Stomach smooth muscle (tissue), 2 donors: ENCODE results near the gene MAPK8IP3.

Experiments
- H3K27ac ChIP-seq: one replicate; pipeline ENCODE4 v1.7.0; 2013; ENCODE audit warnings: mild to moderate bottlenecking, low read length, inconsistent platforms
- H3K27me3 ChIP-seq, 2 donors: one replicate each; pipeline ENCODE4 v1.7.0; 2013; ENCODE audit warnings: low read length in 2 of 2; ENCODE audit not compliant: insufficient read depth in 2 of 2, control insufficient read depth in 1 of 2
- H3K36me3 ChIP-seq, 2 donors: one replicate each; pipeline ENCODE4 v1.7.0; 2013; ENCODE audit warnings: low read length in 2 of 2; ENCODE audit not compliant: control insufficient read depth in 2 of 2, insufficient read depth in 2 of 2
- H3K4me1 ChIP-seq: one replicate; pipeline ENCODE4 v1.7.0; 2013; ENCODE audit warnings: low read length; ENCODE audit not compliant: control insufficient read depth, insufficient read depth
- H3K4me3 ChIP-seq, 2 donors: one replicate each; pipeline ENCODE4 v1.7.0; 2013; ENCODE audit warnings: low read length in 2 of 2
- H3K9ac ChIP-seq, 2 donors: one replicate each; pipeline ENCODE4 v1.7.0; 2013; ENCODE audit warnings: low read length in 2 of 2, mild to moderate bottlenecking in 1 of 2
- H3K9me3 ChIP-seq, 2 donors: one replicate each; pipeline ENCODE4 v1.7.0; 2013; ENCODE audit warnings: low read length in 2 of 2; ENCODE audit not compliant: control insufficient read depth in 2 of 2
- donor health status: healthy.
- donor health status: Pancreatic carcinoma.

Gene MAPK8IP3

DNA sequence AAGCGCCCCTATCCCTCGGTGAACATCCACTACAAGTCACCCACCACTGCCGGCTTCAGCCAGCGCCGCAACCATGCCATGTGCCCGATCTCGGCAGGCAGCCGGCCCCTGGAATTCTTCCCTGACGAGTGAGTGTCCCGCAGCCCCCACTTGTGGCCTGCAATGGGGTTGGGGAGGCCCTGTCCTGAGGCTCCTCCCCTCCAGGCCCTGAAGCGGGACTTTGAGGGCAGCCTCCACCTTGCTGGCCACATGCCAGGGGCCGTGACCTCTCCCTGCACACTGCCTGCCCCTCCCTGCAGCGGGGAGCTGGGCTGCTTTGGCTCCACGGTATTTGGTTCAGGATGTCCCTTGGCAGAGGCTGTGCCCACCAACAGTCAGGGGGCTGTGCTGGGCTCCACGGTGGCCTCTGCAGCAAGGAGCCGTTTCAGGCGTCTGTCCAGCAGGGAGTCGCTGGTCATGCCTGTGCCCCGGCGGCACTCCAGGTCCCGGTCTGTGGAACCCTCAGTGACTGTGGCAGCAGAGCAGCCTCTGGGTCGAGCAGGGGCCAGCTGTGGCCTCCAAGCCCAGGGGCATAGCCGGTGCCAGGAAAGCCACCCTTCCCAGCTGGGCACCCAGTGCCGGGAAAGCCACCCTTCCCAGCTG is 57.0 kb downstream of the MAPK8IP3 start:
- no peak overlapping the region for H3K27ac ChIP-seq
- no peaks in the 10 kb centered on the region for H3K4me1 ChIP-seq
- H3K36me3 ChIP-seq: peaks cover 9 to 36% of the 10 kb centered on the region in 2 donors
- no peaks in the 10 kb centered on the region for H3K9me3 ChIP-seq
- no peaks in the 10 kb centered on the region for H3K27me3 ChIP-seq
- H3K9ac ChIP-seq: no peak overlapping the region
- no peak overlapping the region for H3K4me3 ChIP-seq

DNA sequence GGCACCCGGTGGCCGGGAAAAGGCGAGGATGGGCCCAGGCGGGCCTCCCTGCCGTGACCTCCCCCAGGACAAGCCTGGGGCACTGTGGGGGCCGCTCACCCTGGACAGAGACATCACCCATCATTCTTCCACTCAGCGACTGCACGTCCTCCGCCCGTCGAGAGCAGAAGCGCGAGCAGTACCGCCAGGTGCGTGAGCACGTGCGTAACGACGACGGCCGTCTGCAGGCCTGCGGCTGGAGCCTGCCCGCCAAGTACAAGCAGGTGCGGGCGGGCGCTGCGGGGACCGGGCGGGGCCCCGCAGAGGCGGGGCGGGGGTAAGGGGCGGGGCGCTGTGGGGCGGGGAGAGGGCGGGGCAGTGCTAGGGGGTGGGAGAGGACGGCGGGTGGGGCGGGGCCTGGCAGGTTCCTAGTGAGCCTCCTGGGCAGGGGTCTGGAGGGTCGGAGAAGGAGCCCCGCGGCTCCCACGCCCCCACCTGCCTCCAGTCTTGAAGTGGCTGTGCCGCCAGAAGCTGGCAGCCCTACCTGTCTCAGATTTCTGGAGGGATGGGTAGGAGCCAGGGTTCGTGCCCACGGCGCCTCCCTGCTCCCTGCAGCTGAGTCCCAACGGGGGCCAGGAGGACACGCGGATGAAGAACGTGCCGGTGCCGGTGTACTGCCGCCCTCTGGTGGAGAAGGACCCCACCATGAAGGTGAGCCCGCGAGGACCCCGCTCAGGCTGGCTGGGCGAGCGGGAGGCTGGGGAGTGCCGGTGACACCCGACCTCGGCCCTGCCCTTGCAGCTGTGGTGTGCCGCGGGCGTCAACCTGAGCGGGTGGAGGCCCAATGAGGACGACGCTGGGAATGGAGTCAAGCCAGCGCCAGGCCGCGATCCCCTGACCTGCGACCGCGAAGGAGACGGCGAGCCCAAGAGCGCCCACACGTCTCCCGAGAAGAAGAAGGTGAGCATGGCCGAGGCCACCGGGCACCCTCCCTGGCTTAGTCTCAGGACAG is 57.8 kb downstream of the MAPK8IP3 start:
- H3K27me3 ChIP-seq: no peaks in the 10 kb centered on the region
- no peak overlapping the region for H3K9ac ChIP-seq
- no peak overlapping the region for H3K27ac ChIP-seq
- H3K4me1 ChIP-seq: no peaks in the 10 kb centered on the region
- peaks cover 9 to 41% of the 10 kb centered on the region in 2 donors for H3K36me3 ChIP-seq
- H3K9me3 ChIP-seq: no peaks in the 10 kb centered on the region
- H3K4me3 ChIP-seq: no peak overlapping the region

DNA sequence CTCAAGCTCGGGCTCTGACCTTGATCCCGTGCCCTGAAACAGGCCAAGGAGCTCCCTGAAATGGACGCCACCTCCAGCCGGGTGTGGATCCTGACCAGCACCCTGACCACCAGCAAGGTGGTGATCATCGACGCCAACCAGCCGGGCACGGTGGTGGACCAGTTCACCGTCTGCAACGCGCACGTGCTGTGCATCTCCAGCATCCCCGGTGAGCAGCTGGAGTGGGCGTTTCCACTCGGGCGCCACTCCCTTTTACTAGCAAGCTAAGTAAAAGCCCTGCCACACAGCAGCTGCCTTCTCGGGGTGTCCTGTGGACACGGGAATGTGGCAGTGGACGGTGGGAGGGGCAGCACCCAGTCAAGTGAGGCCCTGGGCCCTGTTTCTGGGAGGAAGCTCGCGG is 59.0 kb downstream of the MAPK8IP3 start:
- Histone ChIP-seq H3K9me3 (no peaks in the 10 kb centered on the region), H3K27me3 (no peaks in the 10 kb centered on the region), H3K4me1 (peaks cover 7% of the 10 kb centered on the region), H3K27ac (no peak overlapping the region), H3K9ac (no peak overlapping the region), H3K4me3 (no peak overlapping the region), H3K36me3 (peaks cover 9 to 40% of the 10 kb centered on the region in 2 donors)

DNA sequence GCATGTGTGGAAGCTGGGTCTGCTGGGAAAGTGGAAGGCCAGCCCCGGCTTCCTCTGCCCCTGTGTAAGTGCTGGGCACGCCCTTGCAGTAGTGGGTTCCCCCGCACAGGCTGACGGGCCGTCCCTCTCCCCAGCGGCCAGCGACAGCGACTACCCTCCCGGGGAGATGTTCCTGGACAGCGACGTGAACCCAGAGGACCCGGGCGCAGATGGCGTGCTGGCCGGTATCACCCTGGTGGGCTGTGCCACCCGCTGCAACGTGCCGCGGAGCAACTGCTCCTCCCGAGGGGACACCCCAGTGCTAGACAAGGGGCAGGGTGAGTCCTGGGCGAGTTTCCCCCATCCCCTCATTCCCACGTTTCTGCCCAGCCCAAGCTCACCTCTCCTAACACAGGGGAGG is 59.8 kb downstream of the MAPK8IP3 start:
- Histone ChIP-seq H3K27ac (no peak overlapping the region), H3K36me3 (peaks cover 9 to 32% of the 10 kb centered on the region in 2 donors)

DNA sequence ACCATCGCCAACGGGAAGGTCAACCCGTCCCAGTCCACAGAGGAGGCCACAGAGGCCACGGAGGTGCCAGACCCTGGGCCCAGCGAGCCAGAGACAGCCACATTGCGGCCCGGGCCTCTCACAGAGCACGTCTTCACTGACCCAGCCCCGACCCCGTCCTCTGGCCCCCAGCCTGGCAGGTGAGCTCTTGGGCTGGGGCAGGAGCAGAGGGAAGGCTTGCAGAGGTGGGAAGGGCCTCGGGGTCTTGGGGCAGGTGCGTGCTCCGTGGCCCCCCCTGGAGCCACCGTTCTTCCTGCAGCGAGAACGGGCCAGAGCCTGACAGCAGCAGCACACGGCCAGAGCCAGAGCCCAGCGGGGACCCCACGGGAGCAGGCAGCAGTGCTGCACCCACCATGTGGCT is 60.2 kb downstream of the MAPK8IP3 start:
- Histone ChIP-seq H3K9ac (no peak overlapping the region), H3K4me1 (peaks cover 17% of the 10 kb centered on the region), H3K4me3 (no peak overlapping the region), H3K27ac (no peak overlapping the region), H3K36me3 (peaks cover 9 to 32% of the 10 kb centered on the region in 2 donors), H3K27me3 (no peaks in the 10 kb centered on the region), H3K9me3 (no peaks in the 10 kb centered on the region)

More for the DNA sequence above, 59.8 kb downstream of the MAPK8IP3 start:
- Histone ChIP-seq H3K9ac (no peak overlapping the region), H3K4me3 (no peak overlapping the region), H3K9me3 (no peaks in the 10 kb centered on the region), H3K27me3 (no peaks in the 10 kb centered on the region), H3K4me1 (peaks cover 15% of the 10 kb centered on the region)

DNA sequence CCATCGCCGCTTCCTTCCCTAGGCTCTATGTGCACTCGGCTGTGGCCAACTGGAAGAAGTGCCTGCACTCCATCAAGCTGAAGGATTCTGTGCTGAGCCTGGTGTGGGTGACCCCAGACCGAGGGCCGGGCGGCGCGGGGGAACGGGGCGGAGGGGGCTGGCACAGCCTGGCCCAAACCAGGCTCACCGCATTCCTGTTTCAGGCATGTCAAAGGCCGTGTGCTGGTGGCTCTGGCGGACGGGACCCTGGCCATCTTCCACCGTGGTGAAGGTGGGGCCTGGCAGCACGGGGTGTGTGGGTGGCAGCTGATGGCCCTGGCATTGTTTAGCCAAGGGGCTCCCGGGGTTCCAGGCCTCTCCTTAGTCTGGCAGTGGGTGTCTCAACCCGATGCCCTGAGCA is 60.7 kb downstream of the MAPK8IP3 start:
- H3K4me1 ChIP-seq: peaks cover 17% of the 10 kb centered on the region
- H3K36me3 ChIP-seq: peaks cover 9 to 32% of the 10 kb centered on the region in 2 donors
- H3K27me3 ChIP-seq: no peaks in the 10 kb centered on the region

DNA sequence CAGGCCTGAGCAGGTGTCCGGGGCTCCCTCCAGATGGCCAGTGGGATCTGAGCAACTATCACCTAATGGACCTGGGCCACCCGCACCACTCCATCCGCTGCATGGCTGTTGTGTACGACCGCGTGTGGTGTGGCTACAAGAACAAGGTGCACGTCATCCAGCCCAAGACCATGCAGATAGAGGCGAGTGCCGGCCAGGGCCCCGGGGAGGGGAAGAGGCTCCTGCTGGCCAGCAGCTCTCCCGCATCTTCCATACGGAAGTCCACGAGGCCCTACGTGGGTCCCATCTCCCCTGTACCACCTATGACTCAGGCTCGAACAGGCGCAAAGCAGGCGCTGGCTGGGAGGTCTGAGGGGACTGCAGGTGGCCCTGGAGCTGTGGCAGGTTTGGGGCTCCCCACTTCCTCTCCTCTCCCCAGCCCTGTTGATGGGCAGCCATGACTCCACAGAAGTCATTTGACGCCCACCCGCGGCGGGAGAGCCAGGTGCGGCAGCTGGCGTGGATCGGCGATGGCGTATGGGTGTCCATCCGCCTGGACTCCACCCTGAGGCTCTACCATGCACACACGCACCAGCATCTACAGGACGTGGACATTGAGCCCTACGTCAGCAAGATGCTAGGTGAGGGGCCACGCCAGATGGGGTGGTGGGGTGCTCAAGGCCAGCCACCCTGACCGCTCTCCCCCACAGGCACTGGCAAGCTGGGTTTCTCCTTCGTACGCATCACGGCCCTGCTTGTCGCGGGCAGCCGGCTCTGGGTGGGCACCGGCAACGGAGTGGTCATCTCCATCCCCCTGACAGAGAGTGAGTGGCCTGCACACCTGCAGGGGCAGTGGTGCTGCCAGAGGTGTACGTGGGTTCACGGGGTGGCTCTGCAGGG is 61.4 kb downstream of the MAPK8IP3 start:
- Histone ChIP-seq H3K4me1 (peaks cover 24% of the 10 kb centered on the region), H3K27me3 (no peaks in the 10 kb centered on the region), H3K36me3 (peaks cover 9 to 28% of the 10 kb centered on the region in 2 donors), H3K9me3 (no peaks in the 10 kb centered on the region), H3K9ac (no peak overlapping the region), H3K27ac (no peak overlapping the region), H3K4me3 (no peak overlapping the region)

More for the DNA sequence above, 60.7 kb downstream of the MAPK8IP3 start:
- H3K4me3 ChIP-seq: no peak overlapping the region
- no peak overlapping the region for H3K9ac ChIP-seq
- no peak overlapping the region for H3K27ac ChIP-seq
- no peaks in the 10 kb centered on the region for H3K9me3 ChIP-seq

DNA sequence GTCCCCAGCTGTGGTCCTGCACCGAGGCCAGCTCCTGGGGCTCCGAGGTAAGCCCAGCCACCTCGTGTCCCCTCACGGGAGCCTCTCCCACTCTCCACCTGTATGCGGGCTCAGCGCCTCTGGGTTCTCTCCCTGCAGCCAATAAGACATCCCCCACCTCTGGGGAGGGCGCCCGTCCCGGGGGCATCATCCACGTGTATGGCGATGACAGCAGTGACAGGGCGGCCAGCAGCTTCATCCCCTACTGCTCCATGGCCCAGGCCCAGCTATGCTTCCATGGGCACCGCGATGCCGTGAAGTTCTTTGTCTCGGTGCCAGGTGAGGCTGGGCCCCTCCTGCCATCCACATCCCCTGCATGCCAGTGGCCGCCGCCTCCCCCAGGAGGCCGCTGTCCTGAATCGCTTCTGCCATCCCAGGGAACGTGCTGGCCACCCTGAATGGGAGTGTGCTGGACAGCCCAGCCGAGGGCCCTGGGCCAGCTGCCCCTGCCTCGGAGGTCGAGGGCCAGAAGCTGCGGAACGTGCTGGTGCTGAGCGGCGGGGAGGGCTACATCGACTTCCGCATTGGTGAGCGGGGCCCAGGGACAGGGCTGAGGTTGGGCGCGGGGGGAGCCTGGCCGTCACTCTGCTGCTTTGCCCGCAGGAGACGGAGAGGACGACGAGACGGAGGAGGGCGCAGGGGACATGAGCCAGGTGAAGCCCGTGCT is 62.2 kb downstream of the MAPK8IP3 start:
- H3K36me3 ChIP-seq: peaks cover 9 to 25% of the 10 kb centered on the region in 2 donors

DNA sequence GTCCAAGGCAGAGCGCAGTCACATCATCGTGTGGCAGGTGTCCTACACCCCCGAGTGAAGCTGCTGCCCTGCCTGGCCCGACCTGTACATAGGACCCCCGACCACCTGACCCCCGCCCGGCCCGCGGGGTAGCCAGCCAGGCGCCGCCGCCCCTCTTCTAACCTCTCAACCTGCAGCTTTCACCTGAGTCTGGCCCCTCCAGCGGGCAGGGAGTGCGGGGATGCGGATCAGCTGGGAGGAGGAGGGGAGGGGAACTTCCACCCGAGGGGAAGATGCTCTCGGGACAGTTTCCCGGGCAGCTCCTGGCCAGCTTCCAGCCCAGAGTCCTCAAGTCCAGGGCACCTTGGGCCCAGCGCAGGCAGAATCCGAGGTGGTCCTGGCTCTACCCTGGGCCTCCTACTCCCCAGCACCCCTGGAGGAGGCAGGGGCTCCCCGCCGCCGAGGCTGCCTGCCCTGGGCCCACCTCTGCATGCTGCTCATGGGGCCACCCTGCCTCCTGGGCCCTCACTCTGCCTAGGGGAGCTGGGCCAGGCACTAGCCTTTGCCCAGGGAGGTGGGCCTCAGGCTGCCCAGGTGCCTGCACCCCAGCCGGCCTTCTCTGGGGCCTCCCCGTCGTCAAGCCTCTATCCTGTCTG is 62.9 kb downstream of the MAPK8IP3 start:
- H3K4me3 ChIP-seq: no peak overlapping the region
- H3K27me3 ChIP-seq: no peaks in the 10 kb centered on the region
- no peak overlapping the region for H3K9ac ChIP-seq
- no peaks in the 10 kb centered on the region for H3K9me3 ChIP-seq
- peaks cover 9 to 25% of the 10 kb centered on the region in 2 donors for H3K36me3 ChIP-seq
- peaks cover 32% of the 10 kb centered on the region for H3K4me1 ChIP-seq
- no peak overlapping the region for H3K27ac ChIP-seq

More for the DNA sequence above, 62.2 kb downstream of the MAPK8IP3 start:
- Histone ChIP-seq H3K9ac (no peak overlapping the region), H3K4me1 (peaks cover 27% of the 10 kb centered on the region), H3K4me3 (no peak overlapping the region), H3K9me3 (no peaks in the 10 kb centered on the region), H3K27ac (no peak overlapping the region), H3K27me3 (no peaks in the 10 kb centered on the region)
